Omental fat pad (tissue), 4 donors: ENCODE measurements around the gene ERAP2. TPM values are rescaled to one million over a fixed set of nuclear protein-coding genes. Genes with fewer than 3 reads are reported as not detected.

Experiments
- ATAC-seq: fragments of 150-250 bp; one replicate; pipeline ENCODE4 v1.9.1; 2016; ENCODE audit warnings: mild to moderate bottlenecking, moderate library complexity; ENCODE audit not compliant: low FRiP score
- DNase-seq: peaks from one replicate; pipeline ENCODE4 v3.0.0-alpha.2; 2019; ENCODE audit warnings: low spot score
- total RNA-seq, 4 donors: library from RNA; depleted of rRNA; stranded (reverse); fragments of >200 nt; gene quantifications; one replicate each; pipeline ENCODE4 v1.1.0, GENCODE V29; 2016
- TF ChIP-seq, protein P1 (sequence below), 3 donors: fragments of 450-650 bp; IDR thresholded peaks; one replicate each; pipeline ENCODE4 v1.5.1; 2016 to 2017; ENCODE audit warnings: antibody characterized with exemption in 3 of 3, mild to moderate bottlenecking in 3 of 3, moderate library complexity in 2 of 3

The ERAP2 gene
- total RNA-seq, 4 donors from 2014 or later, result 15.1 to 57.4 (median 16.9) TPM

DNA sequence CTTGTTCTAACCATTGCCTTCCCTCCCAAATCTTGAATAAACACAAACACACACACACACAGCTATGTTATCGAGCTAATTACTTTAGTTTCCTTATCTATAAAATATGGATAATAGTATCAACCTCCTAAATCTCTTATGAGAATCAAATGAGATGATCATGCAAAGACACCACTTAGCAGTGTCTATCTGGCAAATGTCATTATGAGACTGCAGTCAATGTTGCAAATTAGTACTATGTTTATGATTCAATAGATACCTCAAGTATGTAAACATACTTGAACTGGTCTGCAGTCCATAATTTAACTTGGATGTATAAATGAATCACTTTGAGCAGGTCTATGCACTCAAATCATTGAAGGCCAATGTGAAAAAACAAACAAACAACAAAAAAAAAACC lies 22.2 kb upstream of the ERAP2 start:
- no peak for ATAC-seq

DNA sequence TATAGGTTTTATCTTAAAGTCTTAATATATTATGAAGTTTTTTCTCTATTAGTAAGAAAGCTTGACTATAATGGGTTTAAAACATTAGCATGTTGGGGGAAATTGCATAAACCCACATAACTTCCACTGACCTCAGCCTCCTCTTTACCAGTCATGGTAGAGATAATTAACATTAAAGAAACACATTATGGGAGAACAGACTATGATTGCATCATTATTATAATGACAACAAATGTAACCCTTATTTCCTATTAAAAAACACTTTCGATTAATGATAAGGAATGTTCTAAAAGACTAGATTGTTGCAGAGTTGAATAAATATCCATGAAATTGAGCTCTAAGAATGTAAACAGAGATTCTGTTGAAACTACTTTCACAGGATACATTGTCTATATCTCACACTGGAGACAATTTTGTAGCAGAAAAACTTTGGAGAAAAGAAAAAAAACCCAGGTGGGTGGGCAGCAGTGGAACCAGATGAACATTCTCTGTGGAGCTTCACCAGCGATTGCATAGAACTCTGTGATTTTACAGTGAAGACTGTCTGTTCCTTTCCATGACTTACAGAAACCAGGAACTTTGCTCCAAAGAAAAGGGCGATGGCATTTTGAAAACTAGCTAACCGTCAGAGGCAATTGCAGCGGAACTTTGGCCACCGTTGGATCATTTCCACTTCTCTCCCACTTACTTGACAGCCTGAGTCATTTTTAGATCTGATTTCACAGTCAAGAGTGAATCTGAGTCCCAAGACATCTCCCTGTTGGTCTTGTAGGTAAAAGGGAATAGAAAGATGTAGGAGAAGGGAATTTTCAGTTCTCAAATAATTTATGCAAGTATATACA lies 21.0 kb upstream of the ERAP2 start:
- TF ChIP-seq, protein P1, sequence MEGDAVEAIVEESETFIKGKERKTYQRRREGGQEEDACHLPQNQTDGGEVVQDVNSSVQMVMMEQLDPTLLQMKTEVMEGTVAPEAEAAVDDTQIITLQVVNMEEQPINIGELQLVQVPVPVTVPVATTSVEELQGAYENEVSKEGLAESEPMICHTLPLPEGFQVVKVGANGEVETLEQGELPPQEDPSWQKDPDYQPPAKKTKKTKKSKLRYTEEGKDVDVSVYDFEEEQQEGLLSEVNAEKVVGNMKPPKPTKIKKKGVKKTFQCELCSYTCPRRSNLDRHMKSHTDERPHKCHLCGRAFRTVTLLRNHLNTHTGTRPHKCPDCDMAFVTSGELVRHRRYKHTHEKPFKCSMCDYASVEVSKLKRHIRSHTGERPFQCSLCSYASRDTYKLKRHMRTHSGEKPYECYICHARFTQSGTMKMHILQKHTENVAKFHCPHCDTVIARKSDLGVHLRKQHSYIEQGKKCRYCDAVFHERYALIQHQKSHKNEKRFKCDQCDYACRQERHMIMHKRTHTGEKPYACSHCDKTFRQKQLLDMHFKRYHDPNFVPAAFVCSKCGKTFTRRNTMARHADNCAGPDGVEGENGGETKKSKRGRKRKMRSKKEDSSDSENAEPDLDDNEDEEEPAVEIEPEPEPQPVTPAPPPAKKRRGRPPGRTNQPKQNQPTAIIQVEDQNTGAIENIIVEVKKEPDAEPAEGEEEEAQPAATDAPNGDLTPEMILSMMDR (IDR thresholded peaks at IDR 0.05), result no peak
- peak; percentile 53 for ATAC-seq
- no peak for DNase-seq

More for the DNA sequence above, 22.2 kb upstream of the ERAP2 start:
- no peak for DNase-seq
- TF ChIP-seq, protein P1 (IDR thresholded peaks at IDR 0.05), result no peak

- ATAC-seq, result no peak
- TF ChIP-seq, protein P1 (IDR thresholded peaks at IDR 0.05), result no peak
- no peak for DNase-seq
Observed at GRCh38 chr5:96856371-96856770, 19.9 kb upstream of the ERAP2 start.

- ATAC-seq, result no peak
- TF ChIP-seq, protein P1 (IDR thresholded peaks at IDR 0.05), result no peak
Observed at GRCh38 chr5:96857454-96857853, 18.8 kb upstream of the ERAP2 start.

GRCh38 chr5:96857924-96858323 lies 18.4 kb upstream of the ERAP2 start:
- no peak for DNase-seq
- TF ChIP-seq, protein P1 (IDR thresholded peaks at IDR 0.05), result no peak
- ATAC-seq, result no peak

More at GRCh38 chr5:96857454-96857853, 18.8 kb upstream of the ERAP2 start:
- DNase-seq, result no peak

DNA sequence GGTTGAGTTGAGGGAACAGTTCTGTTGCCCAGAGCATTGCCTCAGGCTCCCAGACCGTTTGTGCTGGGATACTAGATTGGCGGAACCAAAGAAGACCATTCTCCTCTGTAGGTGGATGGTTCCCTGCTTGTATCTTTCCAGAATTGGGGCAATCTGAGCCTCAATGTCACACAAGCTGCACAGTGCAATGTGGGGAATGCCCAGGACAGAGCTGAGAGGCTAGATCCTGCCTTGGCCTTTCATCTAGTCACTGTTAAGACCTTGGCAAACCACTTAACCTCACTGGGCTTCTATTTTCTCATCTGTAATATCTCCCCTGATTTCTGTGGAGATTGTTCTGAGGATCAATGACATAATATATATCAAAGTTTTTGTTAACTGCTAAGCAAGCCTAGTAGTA lies 16.9 kb upstream of the ERAP2 start:
- TF ChIP-seq, protein P1 (IDR thresholded peaks at IDR 0.05), result no peak
- ATAC-seq (no peak), DNase-seq (no peak)

- DNase-seq (no peak), ATAC-seq (no peak)
- TF ChIP-seq, protein P1 (IDR thresholded peaks at IDR 0.05), result no peak
Observed at GRCh38 chr5:96861076-96861475, 15.2 kb upstream of the ERAP2 start.
